Measurements from ENCODE around the gene KCNQ4. TPM values are rescaled to one million over a fixed set of nuclear protein-coding genes. Genes with fewer than 3 reads are reported as not detected.

The KCNQ4 gene
- total and polyA plus RNA-seq, 2 of the 8 experiments (the other 6 are each of a cell fraction or from before 2014, with no cell fraction given) = 2.2 to 3.9 TPM

DNA sequence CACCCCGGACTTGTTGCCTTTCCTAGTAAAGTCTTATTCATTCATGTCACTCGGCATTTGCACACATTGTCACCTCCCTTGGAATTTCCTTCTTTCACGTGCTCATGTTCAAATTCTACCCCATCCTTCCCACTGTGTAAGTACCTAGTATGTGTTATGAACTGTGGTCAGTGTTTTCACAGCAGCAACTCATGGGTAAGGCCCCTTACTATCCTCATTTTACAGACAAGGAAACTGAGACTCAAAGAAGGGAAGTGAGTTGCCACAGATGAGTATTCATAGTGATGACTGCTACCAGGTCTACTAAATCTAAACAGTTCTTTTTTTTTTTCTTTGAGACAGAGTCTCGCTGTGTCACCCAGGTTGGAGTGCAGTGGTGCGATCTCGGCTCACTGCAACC lies 68.1 kb downstream of the KCNQ4 start:
- Histone ChIP-seq H3K9me3 (ENCODE audit: insufficient read depth in 2 of 2, low read depth in 1 of 2, low read length in 1 of 2) (no peaks in the 10 kb centered on the region), H4K5ac (ENCODE audit: insufficient read length, low read depth, low read length) (no peak overlapping the region), H3K79me1 (ENCODE audit: low read depth, low read length) (no peaks in the 10 kb centered on the region), H3K4me1 (replicated peaks in 1 of 4; ENCODE audit: control insufficient read depth in 3 of 4, insufficient read depth in 4 of 4, low read length in 3 of 4) (no peaks in the 10 kb centered on the region; a peak in 1 of 7 replicates), H4K91ac (replicated peaks; ENCODE audit: insufficient read length, low read length) (no peak overlapping the region), H2BK12ac (ENCODE audit: low read depth, low read length) (no peak overlapping the region), H3K27me3 (replicated peaks in 1 of 4; ENCODE audit: control insufficient read depth in 3 of 4, extremely low read depth in 1 of 4, insufficient read depth in 3 of 4, low read length in 3 of 4) (no peaks in the 10 kb centered on the region), H3K4me3 (ENCODE audit: extremely low read depth in 1 of 4, insufficient read depth in 2 of 4, low read depth in 3 of 4, low read length in 4 of 4) (no peak overlapping the region), H3K4ac (replicated peaks; ENCODE audit: insufficient read length, low read depth, low read length) (no peak overlapping the region), H3K14ac (ENCODE audit: insufficient read length) (no peak overlapping the region), H4K20me1 (replicated peaks in 1 of 2; ENCODE audit: control insufficient read depth in 1 of 2, insufficient read depth in 2 of 2, low read length in 2 of 2) (no peaks in the 10 kb centered on the region), H3K18ac (ENCODE audit: extremely low read depth, low read length) (no peak overlapping the region), H3K23ac (ENCODE audit: insufficient read length) (no peak overlapping the region), H2BK20ac (ENCODE audit: low read length) (no peak overlapping the region), H3K79me2 (ENCODE audit: control insufficient read depth in 1 of 2, insufficient read depth in 2 of 2, low read length in 2 of 2) (no peaks in the 10 kb centered on the region), H3K36me3 (ENCODE audit: control insufficient read depth in 2 of 4, insufficient read depth in 4 of 4, low read length in 3 of 4) (no peaks in the 10 kb centered on the region), H3K9ac (replicated peaks in 1 of 4; ENCODE audit: extremely low read depth in 1 of 4, low read depth in 3 of 4, low read length in 3 of 4) (no peak overlapping the region), H2BK120ac (replicated peaks; ENCODE audit: low read depth, low read length) (no peak overlapping the region), H2AK5ac (ENCODE audit: low read depth, low read length) (no peak overlapping the region), H3K23me2 (ENCODE audit: low read depth, low read length) (no peaks in the 10 kb centered on the region; the same call in 1 of the 2 replicates), H4K8ac (ENCODE audit: extremely low read depth, insufficient read depth, low read length) (no peak overlapping the region), H2BK15ac (ENCODE audit: low read length) (no peak overlapping the region), H3K4me2 (ENCODE audit: insufficient read depth in 1 of 2, low read depth in 2 of 2, low read length in 2 of 2) (no peak overlapping the region), H2AFZ (ENCODE audit: low read length) (no peak overlapping the region), H3K27ac (ENCODE audit: low read depth, low read length) (no peak overlapping the region), H3K56ac (replicated peaks; ENCODE audit: insufficient read length, low read depth, low read length) (no peak overlapping the region), H2BK5ac (ENCODE audit: low read depth, low read length) (no peak overlapping the region)
- FAIRE-seq (no peak), DNase-seq (ENCODE audit: low read depth in 1 of 2, low spot score in 2 of 2) (no peak)
- CTCF ChIA-PET (ENCODE audit: partially characterized antibody) = interaction anchor here (1.1 to 26.8 kb wide), 13 partner anchors 9 to 220 kb away, joined by 3 to 917 read pairs (median 10); partner anchors contain the start of gene CITED4
- WGBS, 2 experiments (ENCODE audit: extremely low coverage in 1 of 2, insufficient coverage in 1 of 2, insufficient read length in 1 of 2, insufficient replicate concordance in 2 of 2, low coverage in 1 of 2, low lambda C conversion rate in 2 of 2, missing lambda C conversion rate in 1 of 2) = 86% methylated on average over 5 of the region's 6 CpGs; no CpG with 5 or more reads in 1 of the 2 experiments
- POLR2A ChIA-PET (ENCODE audit: partially characterized antibody) = interaction anchor here (1.7 kb wide), 1 partner anchor 10 kb away, joined by 5 read pairs; the partner anchor contains the start of gene CITED4
- TF ChIP-seq RFX5 (IDR thresholded peaks at IDR 0.05; ENCODE audit: borderline replicate concordance, low read depth, low read length) = no peak
- no peak for TF ChIP-seq GTF2F1 (IDR thresholded peaks at IDR 0.05; ENCODE audit: borderline replicate concordance, low read depth, low read length)
